Measurements from ENCODE around the gene FBXO4. TPM values are rescaled to one million over a fixed set of nuclear protein-coding genes. Genes with fewer than 3 reads are reported as not detected.
"Not testable (repeated sequence)": the region's sequence is repeated elsewhere in the genome, so short reads cannot be mapped to it uniquely, and the experiment has no call there.

FBXO4 gene
- total RNA-seq, 1 experiment from 2014 or later, result 13.0 TPM

DNA sequence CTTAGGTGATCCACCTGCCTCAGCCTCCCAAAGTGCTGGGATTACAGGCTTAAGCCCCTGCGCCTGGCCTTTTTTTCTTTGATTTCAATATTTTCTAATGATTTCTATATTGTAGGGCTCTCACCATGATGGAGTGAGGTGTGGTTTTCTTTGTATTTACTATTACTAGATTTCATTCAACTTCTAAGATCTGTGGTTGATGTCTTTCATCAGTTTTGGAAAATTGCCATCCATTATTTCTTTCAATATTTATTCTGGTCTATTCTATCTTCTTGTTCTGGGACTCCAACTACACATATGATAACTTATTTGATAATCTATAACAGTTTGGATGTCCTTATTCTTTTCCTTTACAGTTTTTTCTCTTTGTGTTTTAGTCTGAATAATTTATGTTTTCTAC, 31.9 kb downstream of the FBXO4 start:
- DNase-seq, result no peak

GRCh38 chr5:41960481-41960880, 35.4 kb downstream of the FBXO4 start:
- no peak for DNase-seq
- Histone ChIP-seq H3K9me3 (no peaks in the 10 kb centered on the region; the same call in 1 of the 2 replicates), H3K36me3 (no peaks in the 10 kb centered on the region), H3K4me3 (no peak overlapping the region), H3K27me3 (no peaks in the 10 kb centered on the region)

More for the DNA sequence above, 31.9 kb downstream of the FBXO4 start:
- Histone ChIP-seq H3K36me3 (no peaks in the 10 kb centered on the region), H3K4me3 (no peak overlapping the region), H3K27me3 (no peaks in the 10 kb centered on the region), H3K9me3 (no peaks in the 10 kb centered on the region; the same call in 1 of the 2 replicates)

- no peaks in the 10 kb centered on the region; the same call in 1 of the 2 replicates for H3K9me3 ChIP-seq
- no peak overlapping the region for H3K4me3 ChIP-seq
- DNase-seq, result no peak
- H3K27me3 ChIP-seq, result no peaks in the 10 kb centered on the region
- no peaks in the 10 kb centered on the region for H3K36me3 ChIP-seq
Measured at GRCh38 chr5:41961736-41962135, 36.7 kb downstream of the FBXO4 start.

DNA sequence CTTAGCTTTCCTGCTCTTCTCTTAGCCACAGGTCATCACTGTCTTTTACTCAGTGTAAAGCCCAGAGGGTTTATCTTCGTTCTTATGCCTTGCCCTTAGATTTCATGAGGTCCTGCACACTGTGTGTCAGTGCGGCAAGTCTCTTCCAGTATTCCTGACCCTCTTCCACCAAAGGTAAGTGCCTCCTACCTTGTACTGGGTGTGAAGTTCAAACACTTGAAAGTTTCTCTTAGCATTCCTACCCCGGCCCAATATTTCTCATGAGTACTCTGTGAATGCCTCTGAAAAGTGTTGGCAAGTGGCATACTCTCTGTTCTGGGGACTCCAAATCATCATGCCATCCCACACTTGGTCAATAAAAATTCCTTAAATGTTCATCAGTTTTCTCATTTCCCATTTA, 37.4 kb downstream of the FBXO4 start:
- Histone ChIP-seq H3K9me3 (no peaks in the 10 kb centered on the region; the same call in 1 of the 2 replicates), H3K4me3 (no peak overlapping the region), H3K36me3 (no peaks in the 10 kb centered on the region), H3K27me3 (no peaks in the 10 kb centered on the region)
- DNase-seq, result no peak

DNA sequence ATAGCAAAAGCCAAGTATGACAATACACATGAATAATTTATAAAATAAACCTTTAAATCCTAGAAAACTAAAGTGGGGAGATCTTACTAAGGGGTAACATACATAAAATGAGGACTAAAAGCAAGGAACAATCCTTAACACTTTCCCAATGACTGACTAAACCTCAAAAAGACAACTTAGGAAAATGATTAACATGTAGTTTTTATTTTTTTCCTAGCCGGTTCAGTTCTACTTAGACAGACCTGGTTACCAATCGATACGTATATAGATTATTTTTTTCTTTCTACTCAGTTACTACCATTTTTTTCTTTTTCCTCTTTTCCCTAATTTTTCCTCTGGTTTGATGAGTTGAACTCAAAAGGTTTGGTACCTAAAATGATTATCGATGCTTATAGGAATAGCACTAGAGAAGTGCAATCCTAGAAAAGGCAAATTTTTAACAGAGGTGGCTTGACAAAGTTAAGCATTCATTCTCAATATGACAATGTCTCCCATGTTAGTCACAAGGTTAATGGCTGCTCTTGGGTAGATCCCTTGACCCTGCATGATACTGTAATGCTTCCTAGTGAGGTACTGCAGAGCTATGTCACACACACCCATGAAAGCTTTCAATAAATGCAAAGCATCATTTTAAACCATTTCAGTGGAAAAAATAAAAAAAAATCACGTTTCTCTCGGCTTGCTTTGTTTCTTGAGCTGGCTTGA, 41.5 kb downstream of the FBXO4 start:
- H3K4me3 ChIP-seq, result no peak overlapping the region
- H3K36me3 ChIP-seq, result no peaks in the 10 kb centered on the region
- DNase-seq, result no peak
- H3K27me3 ChIP-seq, result no peaks in the 10 kb centered on the region
- H3K9me3 ChIP-seq, result no peaks in the 10 kb centered on the region

DNA sequence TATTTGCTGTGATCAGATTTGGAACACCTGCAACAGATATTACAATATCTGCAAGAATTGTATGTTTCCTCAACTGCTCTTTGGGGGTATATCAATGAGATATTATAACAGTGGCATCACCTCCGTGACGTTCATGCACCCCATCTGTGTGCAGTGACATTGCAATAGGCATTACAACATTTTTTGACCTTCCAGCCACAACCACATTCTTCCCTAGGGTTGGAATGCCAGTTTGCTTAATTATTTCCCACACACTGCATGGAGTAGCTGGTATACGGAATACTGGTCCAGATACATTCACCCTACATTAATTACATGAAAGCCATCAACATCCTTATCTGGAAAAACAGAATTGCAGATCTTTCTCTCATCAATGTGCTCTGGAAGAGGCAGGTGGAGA, 42.3 kb downstream of the FBXO4 start:
- no peak overlapping the region for H3K4me3 ChIP-seq
- no peaks in the 10 kb centered on the region for H3K27me3 ChIP-seq
- H3K36me3 ChIP-seq, result no peaks in the 10 kb centered on the region
- no peak for DNase-seq
- no peaks in the 10 kb centered on the region for H3K9me3 ChIP-seq

GRCh38 chr5:41968153-41968723, 43.2 kb downstream of the FBXO4 start:
- no peak for DNase-seq
- Histone ChIP-seq H3K36me3 (no peaks in the 10 kb centered on the region), H3K27me3 (no peaks in the 10 kb centered on the region), H3K4me3 (no peak overlapping the region), H3K9me3 (no peaks in the 10 kb centered on the region)

DNA sequence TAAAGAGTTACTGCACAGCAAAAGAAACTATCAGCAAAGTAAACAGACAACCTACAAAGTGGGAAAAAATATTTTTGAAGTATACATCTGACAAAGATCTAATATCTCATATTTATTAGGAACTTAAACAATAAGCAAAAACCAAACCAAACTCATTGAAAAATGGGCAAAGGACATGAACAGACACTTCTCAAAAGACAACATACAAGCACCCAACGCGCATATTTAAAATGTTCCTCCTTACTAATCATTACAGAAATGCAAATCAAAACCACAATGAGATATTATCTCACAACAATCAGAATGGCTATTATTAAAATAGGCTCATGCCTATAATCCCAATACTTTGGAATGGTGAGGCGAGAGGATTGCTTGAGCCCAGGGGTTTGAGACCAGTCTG, 48.0 kb downstream of the FBXO4 start:
- no peaks in the 10 kb centered on the region for H3K9me3 ChIP-seq
- H3K4me3 ChIP-seq, result no peak overlapping the region
- H3K27me3 ChIP-seq, result no peaks in the 10 kb centered on the region
- no peaks in the 10 kb centered on the region for H3K36me3 ChIP-seq
- no peak for DNase-seq

DNA sequence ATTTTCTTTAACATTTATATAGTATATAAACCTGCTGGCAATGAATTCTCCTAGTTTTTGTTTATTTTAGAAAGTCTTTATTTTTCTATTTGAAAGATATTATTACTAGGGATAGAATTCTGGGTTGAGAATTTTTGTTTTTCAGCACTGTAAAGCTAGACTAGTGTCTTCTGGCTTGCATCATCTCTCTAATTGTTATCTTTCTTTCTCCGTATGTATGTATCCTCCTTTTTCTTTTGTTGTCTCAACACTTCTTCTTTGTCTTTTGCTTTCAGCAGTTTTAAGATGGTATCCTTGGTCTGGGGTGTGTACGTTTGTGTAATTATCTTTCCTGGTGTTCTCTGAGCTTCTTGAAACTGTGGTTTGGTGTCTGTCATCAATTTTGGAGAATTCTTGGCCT, 48.8 kb downstream of the FBXO4 start:
- Histone ChIP-seq H3K36me3 (no peaks in the 10 kb centered on the region), H3K4me3 (no peak overlapping the region), H3K27me3 (no peaks in the 10 kb centered on the region), H3K9me3 (no peaks in the 10 kb centered on the region)
- no peak for DNase-seq

GRCh38 chr5:41978676-41979075, 53.6 kb downstream of the FBXO4 start:
- Histone ChIP-seq H3K27me3 (no peaks in the 10 kb centered on the region), H3K4me3 (no peak overlapping the region), H3K36me3 (no peaks in the 10 kb centered on the region), H3K9me3 (no peaks in the 10 kb centered on the region)
- DNase-seq, result no peak

DNA sequence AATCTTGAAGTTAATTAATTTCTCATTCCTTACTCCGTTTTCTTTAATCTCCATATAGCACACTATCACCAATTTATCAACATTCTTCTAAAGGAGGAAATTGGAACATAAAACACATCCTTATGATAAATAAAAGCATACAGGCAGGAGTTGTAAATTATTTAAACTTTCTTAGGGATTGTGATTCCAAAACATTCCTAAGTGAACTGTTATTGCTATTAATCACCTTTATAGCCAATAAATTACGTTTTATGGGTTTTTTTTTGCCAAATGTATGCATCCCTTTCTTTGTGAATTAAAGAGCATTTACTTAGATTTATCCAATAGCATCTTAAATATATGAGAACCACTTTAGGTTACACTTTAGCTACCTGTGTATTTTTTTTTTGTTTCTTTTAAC, 55.3 kb downstream of the FBXO4 start:
- DNase-seq, result no peak
- no peak overlapping the region for H3K4me3 ChIP-seq
- no peaks in the 10 kb centered on the region for H3K36me3 ChIP-seq
- H3K27me3 ChIP-seq, result peaks cover 3% of the 10 kb centered on the region; the same call in 1 of the 2 replicates
- no peaks in the 10 kb centered on the region for H3K9me3 ChIP-seq

- H3K27me3 ChIP-seq, result peaks cover 3% of the 10 kb centered on the region; the same call in 1 of the 2 replicates
- no peaks in the 10 kb centered on the region for H3K36me3 ChIP-seq
- no peak overlapping the region for H3K4me3 ChIP-seq
- no peaks in the 10 kb centered on the region for H3K9me3 ChIP-seq
- no peak for DNase-seq
Measured at GRCh38 chr5:41980870-41981269, 55.8 kb downstream of the FBXO4 start.

DNA sequence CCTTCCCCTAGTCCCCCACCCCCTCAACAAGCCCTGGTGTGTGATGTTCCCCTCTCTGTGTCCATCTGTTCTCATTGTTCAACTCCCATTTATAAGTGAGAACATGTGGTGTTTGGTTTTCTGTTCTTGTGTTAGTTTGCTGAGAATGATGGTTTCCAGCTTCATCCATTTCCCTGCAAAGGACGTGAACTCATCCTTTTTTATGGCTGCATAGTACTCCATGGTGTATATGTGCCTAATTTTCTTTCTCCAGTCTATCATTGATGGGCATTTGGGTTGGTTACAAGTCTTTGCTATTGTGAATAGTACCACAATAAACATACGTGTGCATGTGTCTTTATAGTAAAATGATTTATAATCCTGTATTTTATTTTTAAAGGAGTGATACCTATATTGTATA, 57.8 kb downstream of the FBXO4 start:
- H3K9me3 ChIP-seq, H3K27me3 ChIP-seq, H3K36me3 ChIP-seq, H3K4me3 ChIP-seq, DNase-seq: not testable (repeated sequence)

- DNase-seq, result no peak
- Histone ChIP-seq H3K27me3 (peaks cover 3% of the 10 kb centered on the region; the same call in 1 of the 2 replicates), H3K9me3 (no peaks in the 10 kb centered on the region), H3K36me3 (no peaks in the 10 kb centered on the region), H3K4me3 (no peak overlapping the region)
Measured at GRCh38 chr5:41983284-41983683, 58.2 kb downstream of the FBXO4 start.

- Histone ChIP-seq H3K9me3 (no peaks in the 10 kb centered on the region), H3K36me3 (no peaks in the 10 kb centered on the region), H3K27me3 (peaks cover 3% of the 10 kb centered on the region; the same call in 1 of the 2 replicates), H3K4me3 (no peak overlapping the region)
- no peak for DNase-seq
Measured at GRCh38 chr5:41985945-41986695, 61.0 kb downstream of the FBXO4 start.
